T-helper 2 cell treated with Interferon-gamma antibody and Interleukin-4, amounts not matched to agents 5 μg/mL and 100 μg/mL, for 36 hours (primary cell): ENCODE results near the gene NSMCE4A.
"Not testable (repeated sequence)": the region's sequence is repeated elsewhere in the genome, so short reads cannot be mapped to it uniquely, and the experiment has no call there.

ENCODE experiments used
- DNase-seq: peaks from one replicate; pipeline ENCODE4 v3.0.0; 2021; ENCODE audit warnings: low spot score
- H3K27ac Mint-ChIP-seq: one replicate; pipeline ENCODE4 v1.8.0; 2021; ENCODE audit warnings: mild to moderate bottlenecking, mixed read lengths
- H3K27me3 Mint-ChIP-seq: one replicate; pipeline ENCODE4 v1.8.0; 2021; ENCODE audit warnings: low read depth, mixed read lengths
- H3K36me3 Mint-ChIP-seq: one replicate; pipeline ENCODE4 v1.8.0; 2021; ENCODE audit warnings: low read depth, mixed read lengths
- H3K4me1 Mint-ChIP-seq: one replicate; pipeline ENCODE4 v1.8.0; 2021; ENCODE audit warnings: low read depth, mixed read lengths
- H3K4me3 Mint-ChIP-seq: one replicate; pipeline ENCODE4 v1.8.0; 2022; ENCODE audit warnings: mild to moderate bottlenecking, moderate library complexity, mixed read lengths
- H3K9me3 Mint-ChIP-seq: one replicate; pipeline ENCODE4 v1.8.0; 2021; ENCODE audit warnings: mixed read lengths

NSMCE4A gene

DNA sequence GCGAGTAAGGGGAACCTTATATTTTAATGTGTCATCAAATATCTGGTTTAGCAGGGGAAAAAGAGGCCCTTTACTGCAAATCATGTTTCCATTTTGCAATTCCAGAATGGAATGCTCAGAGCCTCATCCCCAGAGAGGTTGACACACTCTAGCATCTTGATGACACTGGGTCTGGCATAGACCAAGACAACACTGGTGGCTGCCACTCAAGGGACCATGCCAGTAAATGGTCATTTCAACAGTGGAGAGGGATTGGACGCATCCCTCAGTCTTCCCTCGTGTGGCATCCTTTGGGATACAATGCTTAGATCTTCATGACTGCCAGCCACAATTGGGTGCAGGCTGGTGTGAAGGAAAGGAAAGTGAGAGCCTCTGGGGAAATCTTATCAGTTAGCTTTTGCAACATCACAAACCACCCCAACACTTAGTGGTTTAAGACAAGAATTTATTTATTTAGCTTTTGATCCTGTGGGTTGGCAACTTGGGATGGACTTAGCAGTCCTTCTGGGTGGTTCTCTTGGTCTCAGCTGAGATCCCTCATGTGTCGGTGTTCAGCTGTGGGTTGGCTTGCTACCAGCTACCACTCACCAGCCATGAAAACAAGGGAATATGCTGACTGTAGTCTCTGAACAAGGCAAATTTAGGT lies 35.5 kb upstream of the NSMCE4A start:
- no peaks in the 10 kb centered on the region for H3K27me3 Mint-ChIP-seq
- no peak for DNase-seq
- H3K36me3 Mint-ChIP-seq: no peaks in the 10 kb centered on the region
- no peaks in the 10 kb centered on the region for H3K4me1 Mint-ChIP-seq
- H3K27ac Mint-ChIP-seq: no peak overlapping the region
- H3K4me3 Mint-ChIP-seq: no peak overlapping the region
- no peaks in the 10 kb centered on the region for H3K9me3 Mint-ChIP-seq

DNA sequence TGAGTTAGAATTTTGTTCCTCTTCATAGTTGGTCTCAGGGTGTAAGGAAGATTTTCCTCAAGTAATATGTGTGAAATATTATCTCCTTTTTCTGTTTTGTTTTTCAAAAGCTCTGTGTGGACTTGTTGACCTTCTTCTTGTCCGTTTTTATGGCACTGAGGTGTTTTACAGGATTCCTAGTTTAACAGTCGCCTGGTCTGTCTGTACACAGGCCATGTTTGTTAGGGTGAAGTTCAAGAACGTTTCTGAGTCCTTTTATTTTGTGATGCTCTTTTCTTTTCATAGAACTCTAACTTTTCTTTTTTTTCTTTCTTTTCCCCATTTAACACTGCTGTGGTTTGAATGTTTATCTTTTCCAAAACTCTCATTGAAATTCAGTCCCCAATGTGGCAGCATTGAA lies 32.4 kb upstream of the NSMCE4A start:
- Mint-ChIP-seq H3K27me3 (no peaks in the 10 kb centered on the region), H3K36me3 (no peaks in the 10 kb centered on the region), H3K4me1 (no peaks in the 10 kb centered on the region), H3K27ac (no peak overlapping the region), H3K4me3 (no peak overlapping the region), H3K9me3 (peaks cover 2% of the 10 kb centered on the region)
- DNase-seq: no peak

GRCh38 chr10:122001698-122002097 lies 26.7 kb upstream of the NSMCE4A start:
- no peaks in the 10 kb centered on the region for H3K27me3 Mint-ChIP-seq
- no peak overlapping the region for H3K27ac Mint-ChIP-seq
- no peaks in the 10 kb centered on the region for H3K36me3 Mint-ChIP-seq
- no peaks in the 10 kb centered on the region for H3K4me1 Mint-ChIP-seq
- H3K9me3 Mint-ChIP-seq: peaks cover 19% of the 10 kb centered on the region
- no peak for DNase-seq
- no peak overlapping the region for H3K4me3 Mint-ChIP-seq

GRCh38 chr10:121999301-121999700 lies 24.3 kb upstream of the NSMCE4A start:
- no peak overlapping the region for H3K4me3 Mint-ChIP-seq
- no peaks in the 10 kb centered on the region for H3K27me3 Mint-ChIP-seq
- DNase-seq: no peak
- H3K27ac Mint-ChIP-seq: no peak overlapping the region
- H3K36me3 Mint-ChIP-seq: no peaks in the 10 kb centered on the region
- H3K9me3 Mint-ChIP-seq: peaks cover 19% of the 10 kb centered on the region
- H3K4me1 Mint-ChIP-seq: no peaks in the 10 kb centered on the region

GRCh38 chr10:121998462-121998861 lies 23.4 kb upstream of the NSMCE4A start:
- Mint-ChIP-seq H3K4me1 (no peaks in the 10 kb centered on the region), H3K36me3 (no peaks in the 10 kb centered on the region), H3K27ac (no peak overlapping the region), H3K4me3 (no peak overlapping the region), H3K9me3 (peaks cover 19% of the 10 kb centered on the region), H3K27me3 (peaks cover 2% of the 10 kb centered on the region)
- no peak for DNase-seq

DNA sequence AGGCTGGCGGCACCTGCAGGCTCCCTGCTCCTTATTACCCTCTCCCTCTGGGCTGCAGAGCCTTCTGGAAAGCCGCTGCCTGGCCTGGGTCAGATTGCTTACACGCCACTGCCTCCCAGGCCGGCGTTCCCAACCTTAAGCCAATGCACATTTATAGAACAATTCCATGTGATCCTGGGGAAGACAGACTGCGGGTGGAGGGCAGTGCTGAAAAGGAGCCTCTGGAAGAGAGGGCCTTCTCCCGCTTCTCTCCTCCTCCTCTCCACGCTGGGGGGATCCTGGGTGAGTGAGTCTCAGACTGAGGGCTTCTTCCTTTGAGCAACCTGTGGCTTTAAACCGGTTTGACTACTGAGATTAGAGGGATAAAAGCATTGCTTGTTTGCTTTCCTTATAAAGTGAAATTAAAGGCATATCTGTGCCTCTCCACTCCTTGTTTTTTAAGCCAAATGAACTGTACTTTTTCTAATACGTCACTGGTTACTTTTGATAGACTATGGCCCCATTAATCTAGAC lies 19.5 kb upstream of the NSMCE4A start:
- Mint-ChIP-seq H3K9me3 (peaks cover under 1% of the 10 kb centered on the region), H3K27me3 (peaks cover 2% of the 10 kb centered on the region), H3K4me3 (no peak overlapping the region), H3K36me3 (no peaks in the 10 kb centered on the region), H3K4me1 (no peaks in the 10 kb centered on the region), H3K27ac (no peak overlapping the region)
- no peak for DNase-seq

DNA sequence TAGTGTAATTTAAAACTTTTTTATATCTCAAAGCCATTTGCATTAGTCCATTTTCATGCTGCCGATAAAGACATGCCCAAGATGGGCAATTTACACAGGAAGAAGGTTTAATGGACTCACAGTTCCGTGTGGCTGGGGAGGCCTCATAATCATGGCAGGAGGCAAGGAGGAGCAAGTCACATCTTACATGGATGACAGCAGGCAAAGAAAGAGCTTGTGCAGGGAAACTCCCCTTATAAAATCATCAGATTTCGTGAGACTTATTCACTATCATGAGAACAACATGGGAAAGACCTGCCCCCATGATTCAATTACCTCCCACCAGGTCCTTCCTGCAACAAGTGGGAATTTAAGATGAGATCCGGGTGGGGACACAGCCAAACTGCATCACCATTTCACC lies 16.7 kb upstream of the NSMCE4A start:
- not testable (repeated sequence) for H3K9me3 Mint-ChIP-seq, H3K27ac Mint-ChIP-seq, DNase-seq, H3K4me3 Mint-ChIP-seq, H3K4me1 Mint-ChIP-seq, H3K36me3 Mint-ChIP-seq, H3K27me3 Mint-ChIP-seq

GRCh38 chr10:121990015-121990677 lies 15.1 kb upstream of the NSMCE4A start:
- Mint-ChIP-seq H3K27me3 (peaks cover 2% of the 10 kb centered on the region), H3K9me3 (peaks cover 4% of the 10 kb centered on the region), H3K4me3 (no peak overlapping the region), H3K27ac (no peak overlapping the region), H3K4me1 (no peaks in the 10 kb centered on the region), H3K36me3 (no peaks in the 10 kb centered on the region)
- DNase-seq: no peak

DNA sequence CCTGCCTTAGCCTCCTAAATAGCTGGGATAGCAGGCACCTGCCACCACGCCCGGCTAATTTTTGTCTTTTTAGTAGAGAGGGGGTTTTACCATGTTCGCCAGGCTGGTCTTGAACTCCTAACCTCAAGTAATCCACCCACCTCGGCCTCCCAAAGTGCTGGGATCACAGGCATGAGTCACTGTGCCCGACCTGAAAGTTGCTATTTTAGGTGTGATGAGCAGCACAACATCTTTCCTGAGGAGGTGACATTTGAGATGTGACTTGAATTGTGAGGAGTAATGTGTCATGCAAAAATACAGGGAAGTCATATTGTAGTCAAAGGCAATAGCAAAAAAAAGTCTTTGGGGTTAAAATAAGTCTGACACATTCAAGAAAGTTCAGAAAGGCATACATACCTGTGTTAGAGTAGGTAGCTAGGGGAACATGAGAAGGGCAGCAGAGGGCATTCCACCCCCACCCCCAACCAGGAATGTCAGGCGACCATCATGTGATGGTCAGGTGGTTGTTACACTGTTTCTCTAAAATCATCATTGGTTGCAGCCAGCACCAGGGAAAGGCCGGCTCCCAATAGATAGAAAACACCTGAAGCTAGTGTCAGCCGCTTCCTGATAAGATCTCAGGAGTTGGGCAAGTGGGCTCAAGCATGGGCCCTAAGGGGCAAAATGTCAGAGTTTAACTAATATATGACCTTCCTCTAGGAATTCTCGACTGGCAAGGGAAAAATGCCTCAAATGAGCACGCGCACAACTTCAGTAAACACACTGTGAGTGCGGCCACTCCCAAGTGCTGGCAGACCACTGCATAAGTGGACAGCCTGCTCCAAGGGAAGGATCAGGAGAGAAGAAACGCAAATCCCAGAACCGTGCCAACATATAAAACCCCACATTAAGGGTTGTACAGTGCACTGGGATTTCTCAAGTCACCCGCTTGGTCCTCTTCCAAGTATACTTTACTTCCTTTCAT lies 13.6 kb upstream of the NSMCE4A start, which contains the start of gene TACC2:
TSS of gene TACC2 (plus strand) at position 803 of the 964 bp plus-strand sequence. CDS start 32,819 bp downstream, outside the sequence.
- Mint-ChIP-seq H3K9me3 (peaks cover 19% of the 10 kb centered on the region), H3K27ac (no peak within 1 kb of the TSS), H3K4me1 (no peaks in the 10 kb centered on the region), H3K27me3 (no peaks in the 10 kb centered on the region), H3K4me3 (no peak within 1 kb of the TSS), H3K36me3 (no peaks in the 10 kb centered on the region)
- peak; percentile 7 for DNase-seq

DNA sequence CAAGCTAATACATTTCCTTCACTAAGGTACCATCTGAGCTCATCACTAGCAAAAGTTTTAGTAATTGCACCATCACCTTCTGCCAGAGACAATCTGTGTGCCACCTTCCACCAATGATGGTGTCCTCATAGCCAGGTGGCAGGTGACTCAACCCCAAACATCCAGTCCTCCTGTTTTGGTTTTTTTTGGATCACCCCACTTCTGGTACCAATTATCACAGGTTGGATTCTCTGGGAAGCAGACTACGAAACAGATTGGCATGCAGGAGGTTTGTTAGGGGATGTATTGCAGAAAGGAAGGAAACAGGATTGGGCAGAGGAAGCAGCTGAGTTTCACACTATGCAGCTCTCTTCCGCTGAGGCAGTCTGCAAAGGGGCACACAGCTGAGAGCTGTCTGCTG lies 9.4 kb upstream of the NSMCE4A start:
- H3K4me1 Mint-ChIP-seq: no peaks in the 10 kb centered on the region
- no peaks in the 10 kb centered on the region for H3K27me3 Mint-ChIP-seq
- H3K27ac Mint-ChIP-seq: no peak overlapping the region
- peaks cover 24% of the 10 kb centered on the region for H3K9me3 Mint-ChIP-seq
- H3K36me3 Mint-ChIP-seq: no peaks in the 10 kb centered on the region
- no peak overlapping the region for H3K4me3 Mint-ChIP-seq
- DNase-seq: no peak

DNA sequence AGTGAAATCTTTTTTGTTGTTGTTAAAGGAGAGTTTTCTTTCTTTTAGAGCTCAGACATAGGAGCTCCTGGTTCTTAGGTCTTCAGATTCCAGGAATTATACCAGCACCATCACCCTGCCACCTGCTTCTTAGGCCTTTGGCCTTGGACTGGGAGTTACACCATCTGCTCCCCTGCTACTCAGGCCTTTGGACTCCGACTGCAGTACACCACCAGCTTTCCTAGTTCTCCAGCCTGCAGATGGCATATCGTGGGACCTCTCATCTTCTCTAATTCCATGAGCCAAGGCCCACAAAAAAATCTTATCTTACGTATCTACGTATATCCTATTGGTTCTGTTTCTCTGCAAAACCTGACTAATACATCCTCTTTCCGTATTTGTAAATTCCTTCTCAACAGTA lies 8.8 kb upstream of the NSMCE4A start:
- H3K27ac Mint-ChIP-seq: no peak overlapping the region

DNA sequence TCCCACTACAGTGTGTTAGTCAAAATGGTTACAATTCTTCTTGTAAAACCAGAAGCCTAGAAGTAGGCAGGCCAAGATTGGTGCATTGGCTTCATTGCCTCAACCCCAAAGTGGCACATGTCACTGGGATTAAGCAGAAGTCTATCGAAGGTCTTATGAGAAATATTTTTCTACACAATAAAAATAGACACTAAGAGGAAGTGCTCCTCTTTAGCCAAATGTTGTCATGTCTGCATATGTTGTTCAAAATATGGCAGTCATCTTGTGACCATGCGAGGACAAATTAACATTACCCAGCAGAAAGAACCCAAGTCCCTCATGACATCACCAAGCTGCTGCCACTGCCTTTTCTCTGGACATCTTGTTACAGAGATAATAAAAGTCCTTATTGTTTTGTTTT lies 6.3 kb upstream of the NSMCE4A start:
- Mint-ChIP-seq H3K27ac (no peak overlapping the region), H3K36me3 (no peaks in the 10 kb centered on the region)

More for the DNA sequence above, 8.8 kb upstream of the NSMCE4A start:
- no peak overlapping the region for H3K4me3 Mint-ChIP-seq
- no peaks in the 10 kb centered on the region for H3K27me3 Mint-ChIP-seq
- peaks cover 24% of the 10 kb centered on the region for H3K9me3 Mint-ChIP-seq
- DNase-seq: no peak
- no peaks in the 10 kb centered on the region for H3K36me3 Mint-ChIP-seq
- H3K4me1 Mint-ChIP-seq: no peaks in the 10 kb centered on the region

GRCh38 chr10:121978511-121978910 lies 3.5 kb upstream of the NSMCE4A start:
- H3K4me1 Mint-ChIP-seq: peaks cover 3% of the 10 kb centered on the region
- no peak for DNase-seq
- H3K27ac Mint-ChIP-seq: no peak overlapping the region
- H3K4me3 Mint-ChIP-seq: no peak overlapping the region
- H3K36me3 Mint-ChIP-seq: peaks cover under 1% of the 10 kb centered on the region
- peaks cover 17% of the 10 kb centered on the region for H3K9me3 Mint-ChIP-seq
- H3K27me3 Mint-ChIP-seq: no peaks in the 10 kb centered on the region

More for the DNA sequence above, 6.3 kb upstream of the NSMCE4A start:
- no peaks in the 10 kb centered on the region for H3K4me1 Mint-ChIP-seq
- no peaks in the 10 kb centered on the region for H3K27me3 Mint-ChIP-seq
- DNase-seq: no peak
- no peak overlapping the region for H3K4me3 Mint-ChIP-seq
- peaks cover 27% of the 10 kb centered on the region for H3K9me3 Mint-ChIP-seq

GRCh38 chr10:121976607-121977006 lies 1.6 kb upstream of the NSMCE4A start:
- peak overlapping the region; percentile 28 for H3K4me3 Mint-ChIP-seq

More at GRCh38 chr10:121976607-121977006, 1.6 kb upstream of the NSMCE4A start:
- Mint-ChIP-seq H3K4me1 (peaks cover 12% of the 10 kb centered on the region), H3K36me3 (peaks cover 12% of the 10 kb centered on the region), H3K9me3 (peaks cover 14% of the 10 kb centered on the region), H3K27ac (no peak overlapping the region), H3K27me3 (no peaks in the 10 kb centered on the region)
- no peak for DNase-seq
